HEK293 (cell line): ENCODE data around the gene WDSUB1.

Experiments used
- CTCF ChIA-PET: fragments of 350-600 bp; formaldehyde crosslinking; extraction: SDS; loops from one replicate; lab custom pipeline; 2021; ENCODE audit warnings: antibody characterized with exemption; lab: Yijun Ruan, JAX
- POLR2A ChIA-PET: fragments of 300-600 bp; formaldehyde crosslinking; extraction: SDS; loops from one replicate; lab custom pipeline; 2020; ENCODE audit warnings: antibody characterized with exemption, inconsistent platforms; lab: Yijun Ruan, JAX
- H3K27ac ChIP-seq: fragments of 200-500 bp; sonication (Bioruptor generic); 2 replicates; pipeline ENCODE4 v1.5.1; 2014; ENCODE audit warnings: low read depth, low read length, control low read depth, inconsistent platforms; ENCODE audit errors: extremely low read depth
- H3K36me3 ChIP-seq, 2 experiments: fragments of 200-500 bp in 1 of 2; sonication (Bioruptor generic) in 1 of 2; 1 replicate in 1 of 2; 2 replicates in 1 of 2; pipeline ENCODE4 v1.5.1; 2014 to 2017; ENCODE audit warnings: inconsistent platforms in 2 of 2, low read length in 2 of 2; ENCODE audit not compliant: control insufficient read depth in 2 of 2, insufficient read depth in 1 of 2
- H3K4me1 ChIP-seq: fragments of 200-500 bp; sonication (Bioruptor generic); 2 replicates; pipeline ENCODE4 v1.5.1; 2014; ENCODE audit warnings: mild to moderate bottlenecking, low read length, inconsistent platforms; ENCODE audit not compliant: control insufficient read depth, insufficient read depth
- H3K4me3 ChIP-seq: 2 replicates; pipeline ENCODE4 v1.5.1; 2011; ENCODE audit warnings: low read depth, mild to moderate bottlenecking, control low read depth, low read length, moderate library complexity
- H3K9me3 ChIP-seq: fragments of 200-500 bp; sonication (Bioruptor generic); 2 replicates; pipeline ENCODE4 v1.5.1; 2014; ENCODE audit warnings: low read depth, low read length, inconsistent platforms; ENCODE audit not compliant: control insufficient read depth, insufficient read depth
- IKZF3 ChIP-seq: fragments of 450-650 bp; IDR thresholded peaks from 2 replicates; pipeline ENCODE4 v1.5.0; 2018; ENCODE audit warnings: missing biosample characterization, mild to moderate bottlenecking, missing genetic modification characterization, moderate library complexity
- PBX3 ChIP-seq: sonication (generic); formaldehyde crosslinking; IDR thresholded peaks from 2 replicates; pipeline ENCODE4 v1.8.1; 2022; ENCODE audit warnings: mild to moderate bottlenecking, moderate library complexity, missing genetic modification reagents
- PRDM10 ChIP-seq: fragments of 450-650 bp; formaldehyde crosslinking; IDR thresholded peaks from 2 replicates; pipeline ENCODE4 v1.5.1; 2016; ENCODE audit warnings: missing biosample characterization, missing genetic modification characterization
- ZBTB1 ChIP-seq: fragments of 450-650 bp; formaldehyde crosslinking; IDR thresholded peaks from 2 replicates; pipeline ENCODE4 v1.5.1; 2016; ENCODE audit warnings: missing biosample characterization, missing genetic modification characterization
- ZNF112 ChIP-seq: fragments of 450-650 bp; formaldehyde crosslinking; IDR thresholded peaks from 2 replicates; pipeline ENCODE4 v1.5.0; 2017; ENCODE audit warnings: missing biosample characterization, missing genetic modification characterization
- ZNF18 ChIP-seq: fragments of 450-650 bp; formaldehyde crosslinking; IDR thresholded peaks from 2 replicates; pipeline ENCODE4 v1.5.1; 2016; ENCODE audit warnings: missing biosample characterization, missing genetic modification characterization
- ZNF184 ChIP-seq: fragments of 450-650 bp; IDR thresholded peaks from 2 replicates; pipeline ENCODE4 v1.5.1; 2018; ENCODE audit warnings: missing biosample characterization, mild to moderate bottlenecking, missing genetic modification characterization
- ZNF362 ChIP-seq: fragments of 450-650 bp; formaldehyde crosslinking; IDR thresholded peaks from 2 replicates; pipeline ENCODE4 v1.5.1; 2016; ENCODE audit warnings: missing biosample characterization, missing genetic modification characterization
- ZNF394 ChIP-seq: fragments of 450-650 bp; formaldehyde crosslinking; IDR thresholded peaks from 2 replicates; pipeline ENCODE4 v1.5.1; 2016; ENCODE audit warnings: missing biosample characterization, missing genetic modification characterization, mild to moderate bottlenecking, moderate library complexity, borderline replicate concordance
- ZNF416 ChIP-seq: fragments of 450-650 bp; formaldehyde crosslinking; IDR thresholded peaks from 2 replicates; pipeline ENCODE4 v1.5.1; 2016; ENCODE audit warnings: missing biosample characterization, missing genetic modification characterization
- ZNF580 ChIP-seq: fragments of 450-650 bp; formaldehyde crosslinking; IDR thresholded peaks from 2 replicates; pipeline ENCODE4 v1.5.1; 2016; ENCODE audit warnings: missing biosample characterization, missing genetic modification characterization
- ZNF624 ChIP-seq: fragments of 450-650 bp; formaldehyde crosslinking; IDR thresholded peaks from 2 replicates; pipeline ENCODE4 v1.5.1; 2017; ENCODE audit warnings: missing biosample characterization, missing genetic modification characterization
- ZNF747 ChIP-seq: fragments of 450-650 bp; formaldehyde crosslinking; IDR thresholded peaks from 2 replicates; pipeline ENCODE4 v1.5.1; 2016; ENCODE audit warnings: missing biosample characterization, missing genetic modification characterization
- TF ChIP-seq, protein P1 (sequence below): fragments of 450-650 bp; formaldehyde crosslinking; IDR thresholded peaks from 2 replicates; pipeline ENCODE4 v1.5.1; 2016; ENCODE audit warnings: missing biosample characterization, missing genetic modification characterization
- TF ChIP-seq, protein P2 (sequence below): IDR thresholded peaks from 2 replicates; pipeline ENCODE4 v1.6.1; 2011; ENCODE audit warnings: mild to moderate bottlenecking, low read depth, low read length, borderline replicate concordance
- TF ChIP-seq, protein P3 (sequence below): fragments of 450-650 bp; formaldehyde crosslinking; IDR thresholded peaks from 2 replicates; pipeline ENCODE4 v1.5.1; 2016; ENCODE audit warnings: missing biosample characterization, missing genetic modification characterization

WDSUB1 gene

DNA sequence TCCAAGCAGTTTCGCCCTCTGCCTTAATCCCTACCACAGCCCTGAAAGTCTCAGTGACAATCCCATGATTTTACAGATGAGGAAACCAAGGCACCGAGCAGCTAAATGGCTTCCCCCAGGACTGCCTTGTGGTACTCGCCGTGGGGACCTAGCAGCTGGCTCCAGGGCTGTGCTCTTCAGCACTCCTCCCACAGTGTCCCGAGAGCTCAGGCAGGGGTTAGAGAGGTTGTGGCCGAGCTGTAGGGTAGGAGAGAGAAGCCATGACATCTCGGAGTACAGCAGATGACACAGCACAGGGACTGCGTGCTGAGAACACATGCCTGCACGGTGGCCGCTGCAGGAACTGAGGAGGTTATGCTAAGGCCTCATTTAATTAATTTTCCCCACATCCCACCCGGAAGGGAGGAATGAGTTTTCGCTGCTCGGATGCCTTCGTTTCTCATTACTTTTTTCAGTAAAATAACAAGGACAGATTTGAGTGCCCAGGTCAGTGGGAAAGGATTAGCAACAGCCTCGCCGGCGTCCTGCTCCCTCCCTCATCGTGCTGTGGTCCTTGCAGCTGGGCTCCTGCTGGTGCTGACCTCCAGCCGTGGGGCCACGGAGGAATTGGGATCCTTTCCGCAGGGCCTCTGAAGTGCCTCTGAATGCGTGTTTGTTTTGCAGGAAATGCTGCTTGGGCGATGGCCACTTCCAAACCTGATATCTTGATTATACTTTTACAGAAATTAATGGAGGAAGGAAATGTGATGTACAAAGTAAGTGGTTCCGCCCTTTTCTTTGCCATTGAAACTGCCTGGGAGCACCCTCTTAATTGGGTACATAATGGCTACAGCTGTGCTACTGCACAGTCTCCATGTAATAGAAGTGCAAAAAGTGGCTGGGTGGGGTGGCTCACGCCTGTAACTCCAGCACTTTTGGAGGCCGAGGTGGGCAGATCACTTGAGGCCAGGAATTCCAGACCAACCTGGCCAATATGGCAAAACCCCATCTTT lies 61.2 kb downstream of the WDSUB1 start (continued):
- TF ChIP-seq PRDM10 (tag by site-specific recombination) (no peak), ZNF184 (tag by site-specific recombination) (no peak), ZNF362 (tag by site-specific recombination) (no peak), ZNF18 (no peak), ZBTB1 (tag by site-specific recombination) (no peak), PBX3 (no peak), ZNF394 (tag by site-specific recombination) (no peak), ZNF416 (tag by site-specific recombination) (no peak), ZNF747 (tag by site-specific recombination) (no peak)
- TF ChIP-seq, protein P1, sequence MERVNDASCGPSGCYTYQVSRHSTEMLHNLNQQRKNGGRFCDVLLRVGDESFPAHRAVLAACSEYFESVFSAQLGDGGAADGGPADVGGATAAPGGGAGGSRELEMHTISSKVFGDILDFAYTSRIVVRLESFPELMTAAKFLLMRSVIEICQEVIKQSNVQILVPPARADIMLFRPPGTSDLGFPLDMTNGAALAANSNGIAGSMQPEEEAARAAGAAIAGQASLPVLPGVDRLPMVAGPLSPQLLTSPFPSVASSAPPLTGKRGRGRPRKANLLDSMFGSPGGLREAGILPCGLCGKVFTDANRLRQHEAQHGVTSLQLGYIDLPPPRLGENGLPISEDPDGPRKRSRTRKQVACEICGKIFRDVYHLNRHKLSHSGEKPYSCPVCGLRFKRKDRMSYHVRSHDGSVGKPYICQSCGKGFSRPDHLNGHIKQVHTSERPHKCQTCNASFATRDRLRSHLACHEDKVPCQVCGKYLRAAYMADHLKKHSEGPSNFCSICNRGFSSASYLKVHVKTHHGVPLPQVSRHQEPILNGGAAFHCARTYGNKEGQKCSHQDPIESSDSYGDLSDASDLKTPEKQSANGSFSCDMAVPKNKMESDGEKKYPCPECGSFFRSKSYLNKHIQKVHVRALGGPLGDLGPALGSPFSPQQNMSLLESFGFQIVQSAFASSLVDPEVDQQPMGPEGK, result no peak
- TF ChIP-seq, protein P2, sequence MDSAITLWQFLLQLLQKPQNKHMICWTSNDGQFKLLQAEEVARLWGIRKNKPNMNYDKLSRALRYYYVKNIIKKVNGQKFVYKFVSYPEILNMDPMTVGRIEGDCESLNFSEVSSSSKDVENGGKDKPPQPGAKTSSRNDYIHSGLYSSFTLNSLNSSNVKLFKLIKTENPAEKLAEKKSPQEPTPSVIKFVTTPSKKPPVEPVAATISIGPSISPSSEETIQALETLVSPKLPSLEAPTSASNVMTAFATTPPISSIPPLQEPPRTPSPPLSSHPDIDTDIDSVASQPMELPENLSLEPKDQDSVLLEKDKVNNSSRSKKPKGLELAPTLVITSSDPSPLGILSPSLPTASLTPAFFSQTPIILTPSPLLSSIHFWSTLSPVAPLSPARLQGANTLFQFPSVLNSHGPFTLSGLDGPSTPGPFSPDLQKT, result no peak

- Histone ChIP-seq H3K9me3 (no peaks in the 10 kb centered on the region), H3K4me3 (no peak overlapping the region), H3K27ac (no peak overlapping the region), H3K36me3 (peaks cover 17 to 66% of the 10 kb centered on the region in 2 experiments; a peak in 2 of 3 replicates), H3K4me1 (no peaks in the 10 kb centered on the region)
- ChIA-PET CTCF (no interaction called here), POLR2A (interaction anchor here (0.8 kb wide), 1 partner anchor 23 kb away, joined by 3 read pairs; no protein-coding TSS in a partner anchor)
- TF ChIP-seq ZNF112 (tag by site-specific recombination) (no peak), IKZF3 (no peak), ZNF624 (tag by site-specific recombination) (no peak), ZNF580 (no peak)
- TF ChIP-seq, protein P3, sequence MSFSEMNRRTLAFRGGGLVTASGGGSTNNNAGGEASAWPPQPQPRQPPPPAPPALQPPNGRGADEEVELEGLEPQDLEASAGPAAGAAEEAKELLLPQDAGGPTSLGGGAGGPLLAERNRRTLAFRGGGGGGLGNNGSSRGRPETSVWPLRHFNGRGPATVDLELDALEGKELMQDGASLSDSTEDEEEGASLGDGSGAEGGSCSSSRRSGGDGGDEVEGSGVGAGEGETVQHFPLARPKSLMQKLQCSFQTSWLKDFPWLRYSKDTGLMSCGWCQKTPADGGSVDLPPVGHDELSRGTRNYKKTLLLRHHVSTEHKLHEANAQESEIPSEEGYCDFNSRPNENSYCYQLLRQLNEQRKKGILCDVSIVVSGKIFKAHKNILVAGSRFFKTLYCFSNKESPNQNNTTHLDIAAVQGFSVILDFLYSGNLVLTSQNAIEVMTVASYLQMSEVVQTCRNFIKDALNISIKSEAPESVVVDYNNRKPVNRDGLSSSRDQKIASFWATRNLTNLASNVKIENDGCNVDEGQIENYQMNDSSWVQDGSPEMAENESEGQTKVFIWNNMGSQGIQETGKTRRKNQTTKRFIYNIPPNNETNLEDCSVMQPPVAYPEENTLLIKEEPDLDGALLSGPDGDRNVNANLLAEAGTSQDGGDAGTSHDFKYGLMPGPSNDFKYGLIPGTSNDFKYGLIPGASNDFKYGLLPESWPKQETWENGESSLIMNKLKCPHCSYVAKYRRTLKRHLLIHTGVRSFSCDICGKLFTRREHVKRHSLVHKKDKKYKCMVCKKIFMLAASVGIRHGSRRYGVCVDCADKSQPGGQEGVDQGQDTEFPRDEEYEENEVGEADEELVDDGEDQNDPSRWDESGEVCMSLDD (tag by site-specific recombination), result no peak
These were observed 62.3 kb downstream of the WDSUB1 start for GRCh38 chr2:159224061-159224813.
